Aorta (tissue), 5 donors: ENCODE data around the gene C20orf204. TPM values are rescaled to one million over a fixed set of nuclear protein-coding genes. Genes with fewer than 3 reads are reported as not detected.
"Not testable (repeated sequence)": the region's sequence is repeated elsewhere in the genome, so short reads cannot be mapped to it uniquely, and the experiment has no call there.

ENCODE experiments used
- ATAC-seq: fragments of 200-7000 bp; cut with Tn5 transposase; one replicate; pipeline ENCODE4 v1.9.1; 2022; ENCODE audit warnings: moderate library complexity; ENCODE audit not compliant: low FRiP score
- DNase-seq, 2 donors: peaks; one replicate each; pipeline ENCODE4 v3.0.0-alpha.2; 2020
- H3K27ac ChIP-seq, 2 donors: one replicate each; pipeline ENCODE4 v1.5.1; 2013; ENCODE audit warnings: low read length in 2 of 2, mild to moderate bottlenecking in 2 of 2, moderate library complexity in 2 of 2, control low read depth in 1 of 2, inconsistent platforms in 1 of 2, low read depth in 1 of 2
- H3K27me3 ChIP-seq, 2 donors: one replicate each; pipeline ENCODE4 v1.6.1; 2013; ENCODE audit warnings: control low read depth in 1 of 2, low read length in 1 of 2, mild to moderate bottlenecking in 1 of 2, moderate library complexity in 1 of 2; ENCODE audit not compliant: insufficient read depth in 2 of 2, control insufficient read depth in 1 of 2
- H3K36me3 ChIP-seq, 2 donors: one replicate each; pipeline ENCODE4 v1.6.1; 2013; ENCODE audit warnings: control low read depth in 1 of 2, low read length in 1 of 2, mild to moderate bottlenecking in 1 of 2; ENCODE audit not compliant: insufficient read depth in 2 of 2, control insufficient read depth in 1 of 2
- H3K4me1 ChIP-seq, 2 donors: one replicate each; pipeline ENCODE4 v1.6.1; 2013; ENCODE audit warnings: low read length in 2 of 2, control low read depth in 1 of 2, mild to moderate bottlenecking in 1 of 2, moderate library complexity in 1 of 2; ENCODE audit not compliant: insufficient read depth in 2 of 2, control insufficient read depth in 1 of 2
- H3K4me3 ChIP-seq, 2 donors: one replicate each; pipeline ENCODE4 v1.5.1; 2013; ENCODE audit warnings: low read length in 2 of 2, control low read depth in 1 of 2, mild to moderate bottlenecking in 1 of 2
- H3K9me3 ChIP-seq: one replicate; pipeline ENCODE4 v1.6.1; 2013; ENCODE audit warnings: mild to moderate bottlenecking, low read length; ENCODE audit not compliant: control insufficient read depth
- WGBS, 2 donors: extraction: QIAGEN DNeasy Blood & Tissue Kit; methylation state at CpG; one replicate each; pipeline ENCODE4 v1.1.7; 2013; 5-methylcytosine and 5-hydroxymethylcytosine counted together
- intact Hi-C, 2 donors: fragments of 100-400 bp; cut with DNase I; formaldehyde crosslinking; loops; one replicate each; pipeline versions ENCODE4 v1.14.2 to v1.15.0; 2022
- polyA plus RNA-seq, 2 donors: library from polyadenylated mRNA; stranded (reverse); fragments of 200-250 nt; gene quantifications; one replicate each; pipeline ENCODE4 v1.2.3, GENCODE V29; 2013
- total RNA-seq, 2 donors: library from RNA; stranded (reverse); fragmentation: NEBNext Ultra II Directional; extraction: Animal tissue kit (Norgen Biotek cat#: 25700); gene quantifications; one replicate each; pipeline ENCODE4 v1.2.1, GENCODE V29; 2021
- donor health status: healthy with polysubstance abuse.
- donor health status: Bipolar disorder and iron deficiency.
- donor health status: DM: no; HTN: no; CAD: no.
- donor health status: DM: no; HTN: no; CAD: no.
- donor health status: DM: yes; HTN: yes; CAD: no.

Gene C20orf204
- total and polyA plus RNA-seq, 4 donors = 1.7 to 2.8 (median 2.1) TPM; not detected in 1

- intact Hi-C loops = no loop called here
- no peak for ATAC-seq
- H3K27me3 ChIP-seq = no peaks in the 10 kb centered on the region
- no peak for DNase-seq
- peaks cover 10% of the 10 kb centered on the region in 2 donors for H3K36me3 ChIP-seq
- no peaks in the 10 kb centered on the region for H3K4me1 ChIP-seq
- no peaks in the 10 kb centered on the region for H3K9me3 ChIP-seq
- no peak overlapping the region for H3K27ac ChIP-seq
- 89 to 90% methylated on average over 8 of the region's 8 CpGs for WGBS, 2 donors
- no peak overlapping the region for H3K4me3 ChIP-seq
Measured at GRCh38 chr20:64010711-64011237, 25.2 kb upstream of the C20orf204 start.

- ATAC-seq (no peak), DNase-seq (no peak)
- Histone ChIP-seq H3K9me3 (no peaks in the 10 kb centered on the region), H3K36me3 (peaks cover 10% of the 10 kb centered on the region in 2 donors), H3K27me3 (no peaks in the 10 kb centered on the region), H3K27ac (no peak overlapping the region), H3K4me1 (no peaks in the 10 kb centered on the region), H3K4me3 (no peak overlapping the region)
- WGBS, 2 donors = 95 to 96% methylated on average over 16 of the region's 16 CpGs
- intact Hi-C loops = no loop called here
Measured at GRCh38 chr20:64011366-64011779, 24.6 kb upstream of the C20orf204 start.

- H3K36me3 ChIP-seq = peaks cover 10% of the 10 kb centered on the region in 2 donors
- intact Hi-C loops, H3K4me1 ChIP-seq, H3K4me3 ChIP-seq, H3K27me3 ChIP-seq, DNase-seq, ATAC-seq, H3K27ac ChIP-seq, H3K9me3 ChIP-seq: not testable (repeated sequence)
- WGBS, 2 donors = 93% methylated on average over 11 to 13 of the region's 20 CpGs
Measured at GRCh38 chr20:64012385-64013154, 23.4 kb upstream of the C20orf204 start.

- WGBS, 2 donors = 43 to 68% methylated on average over 2 of the region's 2 CpGs
- intact Hi-C loops = no loop called here
- Histone ChIP-seq H3K27me3 (no peaks in the 10 kb centered on the region), H3K4me1 (no peaks in the 10 kb centered on the region), H3K36me3 (peaks cover 10 to 16% of the 10 kb centered on the region in 2 donors), H3K4me3 (no peak overlapping the region), H3K27ac (no peak overlapping the region), H3K9me3 (no peaks in the 10 kb centered on the region)
- no peak for ATAC-seq
- no peak for DNase-seq
Measured at GRCh38 chr20:64015635-64016034, 20.3 kb upstream of the C20orf204 start.

- DNase-seq = no peak
- ATAC-seq = no peak
- Histone ChIP-seq H3K4me3 (no peak overlapping the region), H3K36me3 (peaks cover 3 to 9% of the 10 kb centered on the region in 2 donors), H3K27ac (no peak overlapping the region), H3K27me3 (no peaks in the 10 kb centered on the region), H3K9me3 (no peaks in the 10 kb centered on the region), H3K4me1 (no peaks in the 10 kb centered on the region)
- intact Hi-C loops = no loop called here
- 92% methylated on average over 36 of the region's 36 CpGs for WGBS, 2 donors
Measured at GRCh38 chr20:64021124-64021975, 14.6 kb upstream of the C20orf204 start.

GRCh38 chr20:64022671-64023360 is 13.2 kb upstream of the C20orf204 start:
- WGBS, 2 donors = 93 to 94% methylated on average over 17 of the region's 17 CpGs
- H3K9me3 ChIP-seq = no peaks in the 10 kb centered on the region
- H3K27ac ChIP-seq = no peak overlapping the region
- H3K4me3 ChIP-seq = no peak overlapping the region
- ATAC-seq (no peak), DNase-seq (no peak)
- H3K36me3 ChIP-seq = peaks cover 3 to 13% of the 10 kb centered on the region in 2 donors
- H3K27me3 ChIP-seq = no peaks in the 10 kb centered on the region
- no peaks in the 10 kb centered on the region for H3K4me1 ChIP-seq
- intact Hi-C loops = no loop called here

GRCh38 chr20:64023361-64024140 is 12.4 kb upstream of the C20orf204 start:
- Histone ChIP-seq H3K36me3 (peaks cover 3 to 15% of the 10 kb centered on the region in 2 donors), H3K27me3 (no peaks in the 10 kb centered on the region), H3K27ac (no peak overlapping the region), H3K4me3 (no peak overlapping the region), H3K4me1 (no peaks in the 10 kb centered on the region), H3K9me3 (no peaks in the 10 kb centered on the region)
- ATAC-seq = no peak
- 89 to 90% methylated on average over 15 of the region's 15 CpGs for WGBS, 2 donors
- intact Hi-C loops = no loop called here
- peak in 1 of 2 donors; percentile 12 for DNase-seq
